Inflammatory macrophage treated with lipopolysaccharide for 1 hour (primary cell): ENCODE results near the gene GARIN5A.
"Not testable (repeated sequence)": the region's sequence is repeated elsewhere in the genome, so short reads cannot be mapped to it uniquely, and the experiment has no call there.

Experiments
- DNase-seq, 2 donors: peaks; one replicate each; pipeline ENCODE4 v3.0.0-alpha.2; 2020 to 2022

The GARIN5A gene

DNA sequence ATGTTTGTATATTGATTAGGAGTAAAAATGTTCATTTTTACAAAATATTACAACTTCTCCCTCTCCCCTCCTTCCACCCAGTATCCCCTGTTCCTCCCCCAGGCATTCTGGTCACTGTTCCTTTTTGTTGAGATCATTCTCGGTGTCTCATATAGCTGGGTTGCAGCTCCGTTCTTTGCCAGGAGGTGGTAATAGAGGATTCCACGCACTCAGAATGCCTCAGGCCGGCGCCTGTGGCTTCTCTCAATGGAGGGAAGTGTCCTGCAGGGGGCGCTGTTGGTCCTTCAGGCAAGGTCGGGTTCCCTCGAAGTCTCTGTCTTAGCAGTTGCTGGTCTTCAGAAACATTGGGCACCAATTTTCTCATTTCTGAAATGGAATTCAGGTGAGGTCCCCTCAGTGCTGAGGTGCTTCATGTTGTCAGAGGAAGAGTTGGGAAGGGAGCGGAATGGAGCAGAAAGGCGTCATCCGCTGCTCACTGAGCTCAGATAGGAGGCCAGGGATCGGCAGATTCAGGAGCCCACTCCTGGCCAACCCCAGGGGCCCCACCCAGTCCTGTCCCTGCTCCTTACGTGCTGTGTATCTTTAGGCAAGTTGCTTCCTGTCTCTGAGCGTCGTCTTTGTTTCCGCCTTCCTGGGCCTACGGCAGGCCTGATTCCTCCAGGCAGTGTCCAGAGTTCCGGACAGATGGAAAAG lies 10.3 kb upstream of the GARIN5A start:
- DNase-seq, result peak; percentile 23 to 50

DNA sequence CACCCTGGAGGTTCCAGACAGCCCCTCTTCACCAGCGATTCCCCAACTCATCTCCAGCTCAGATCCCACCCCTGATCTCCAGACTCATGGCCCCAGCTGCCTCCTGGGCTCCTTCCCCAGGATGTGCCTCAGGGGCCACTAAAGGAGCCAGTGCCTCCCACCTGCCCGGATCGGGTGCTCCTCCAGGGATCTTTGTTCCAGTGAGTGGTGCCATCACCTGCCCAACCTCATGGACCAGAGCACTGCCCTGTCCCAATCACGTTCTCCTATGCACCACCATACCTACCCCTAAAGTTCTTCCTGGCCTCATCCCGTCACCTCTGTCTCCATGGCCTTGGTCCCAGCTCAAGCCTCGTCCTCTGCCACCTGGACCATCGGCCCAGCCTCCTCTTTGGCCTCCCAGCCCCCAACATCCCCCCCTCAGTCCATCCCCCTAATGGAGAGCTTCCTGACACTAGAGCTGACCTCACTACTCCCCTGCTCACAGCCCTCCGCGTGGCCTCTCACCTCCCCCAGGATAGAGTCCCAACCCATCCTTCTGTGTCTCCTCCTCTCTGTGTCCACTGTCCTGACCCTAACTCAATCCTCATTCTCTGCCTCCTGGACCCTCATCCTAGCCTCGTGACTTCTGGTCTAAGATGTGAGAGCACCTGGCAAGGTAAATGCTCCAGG lies 8.8 kb upstream of the GARIN5A start:
- no peak for DNase-seq

DNA sequence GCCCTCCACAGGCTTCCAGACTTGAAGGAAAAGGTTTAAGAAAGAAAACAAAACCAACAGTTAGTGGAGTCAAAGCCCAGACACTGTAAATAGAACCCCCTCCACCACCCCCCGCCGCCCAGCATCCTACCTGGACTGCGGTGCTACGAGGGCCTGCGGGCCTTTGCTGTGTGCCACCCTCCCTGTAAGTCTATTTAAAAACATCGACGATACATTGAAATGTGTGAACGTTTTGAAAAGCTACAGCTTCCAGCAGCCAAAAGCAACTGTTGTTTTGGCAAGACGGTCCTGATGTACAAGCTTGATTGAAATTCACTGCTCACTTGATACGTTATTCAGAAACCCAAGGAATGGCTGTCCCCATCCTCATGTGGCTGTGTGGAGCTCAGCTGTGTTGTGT lies 6.3 kb upstream of the GARIN5A start:
- no peak for DNase-seq

DNA sequence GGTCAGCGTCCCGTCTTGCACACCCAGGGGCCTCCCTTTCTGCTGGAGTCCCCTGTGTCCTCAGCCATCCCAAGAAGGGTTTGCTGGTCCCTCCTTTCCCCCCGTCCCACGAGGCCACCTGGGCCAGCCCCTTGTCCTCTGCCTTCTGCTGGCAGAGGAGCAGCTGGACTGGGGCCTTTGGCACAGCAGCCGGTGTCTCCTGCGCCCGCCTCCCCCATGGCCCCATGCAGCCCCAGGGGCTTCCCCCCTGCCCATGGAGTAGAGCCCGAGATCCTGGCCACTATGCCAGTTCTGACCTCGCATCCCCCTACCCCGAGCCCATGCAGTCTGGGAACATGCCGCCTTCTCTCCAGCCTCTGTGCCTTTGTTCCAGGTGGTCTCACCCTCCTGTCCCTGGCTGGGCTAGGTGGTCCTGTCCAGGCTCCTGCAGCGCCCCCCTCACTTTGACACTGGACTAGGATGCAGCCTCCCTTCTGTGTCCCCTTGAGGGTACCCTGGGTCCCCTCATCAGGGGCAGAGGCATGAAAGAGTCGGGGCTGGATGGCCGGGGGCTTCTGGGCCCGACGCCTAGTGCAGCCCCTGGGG lies 5.7 kb upstream of the GARIN5A start:
- DNase-seq, result no peak

DNA sequence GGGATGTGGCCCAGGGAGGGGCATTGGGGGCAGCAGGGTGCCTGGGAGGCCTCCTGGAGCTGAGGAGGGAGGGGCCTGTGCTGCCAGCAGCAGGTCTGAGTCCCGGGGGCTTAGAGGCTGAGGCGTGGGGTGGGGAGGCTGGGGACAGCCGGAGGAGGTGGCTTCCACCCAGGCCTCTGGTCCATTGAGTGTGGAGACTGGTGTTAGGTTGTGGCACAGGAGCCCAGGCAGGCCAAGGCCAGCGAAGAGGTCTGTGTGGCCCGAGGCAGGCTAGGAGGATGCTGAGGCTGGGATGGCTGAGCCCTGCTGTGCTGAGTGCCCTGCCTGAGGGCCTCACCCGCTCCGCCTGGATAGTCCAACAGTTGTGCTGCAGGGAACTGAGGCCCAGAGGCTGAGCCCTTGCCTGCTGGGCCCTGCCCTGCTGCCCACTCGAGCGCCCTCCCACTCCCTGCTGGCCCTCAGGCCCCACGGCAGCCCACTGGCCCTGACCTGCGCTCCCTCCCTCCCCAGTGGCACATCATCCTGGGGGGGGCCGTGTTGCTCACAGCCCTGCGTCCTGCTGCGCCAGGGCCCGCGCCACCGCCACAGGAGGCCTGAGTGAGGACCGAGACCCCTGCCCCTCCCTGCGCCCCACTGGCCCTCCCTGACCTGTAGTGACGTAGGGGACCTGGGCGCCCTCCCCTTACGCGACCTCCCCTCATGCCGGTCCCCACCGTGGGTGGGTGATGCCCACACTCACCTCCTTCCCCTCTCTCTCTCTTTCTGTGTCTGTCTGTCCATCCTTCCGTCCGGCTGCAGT lies 4.9 kb upstream of the GARIN5A start:
- no peak for DNase-seq

DNA sequence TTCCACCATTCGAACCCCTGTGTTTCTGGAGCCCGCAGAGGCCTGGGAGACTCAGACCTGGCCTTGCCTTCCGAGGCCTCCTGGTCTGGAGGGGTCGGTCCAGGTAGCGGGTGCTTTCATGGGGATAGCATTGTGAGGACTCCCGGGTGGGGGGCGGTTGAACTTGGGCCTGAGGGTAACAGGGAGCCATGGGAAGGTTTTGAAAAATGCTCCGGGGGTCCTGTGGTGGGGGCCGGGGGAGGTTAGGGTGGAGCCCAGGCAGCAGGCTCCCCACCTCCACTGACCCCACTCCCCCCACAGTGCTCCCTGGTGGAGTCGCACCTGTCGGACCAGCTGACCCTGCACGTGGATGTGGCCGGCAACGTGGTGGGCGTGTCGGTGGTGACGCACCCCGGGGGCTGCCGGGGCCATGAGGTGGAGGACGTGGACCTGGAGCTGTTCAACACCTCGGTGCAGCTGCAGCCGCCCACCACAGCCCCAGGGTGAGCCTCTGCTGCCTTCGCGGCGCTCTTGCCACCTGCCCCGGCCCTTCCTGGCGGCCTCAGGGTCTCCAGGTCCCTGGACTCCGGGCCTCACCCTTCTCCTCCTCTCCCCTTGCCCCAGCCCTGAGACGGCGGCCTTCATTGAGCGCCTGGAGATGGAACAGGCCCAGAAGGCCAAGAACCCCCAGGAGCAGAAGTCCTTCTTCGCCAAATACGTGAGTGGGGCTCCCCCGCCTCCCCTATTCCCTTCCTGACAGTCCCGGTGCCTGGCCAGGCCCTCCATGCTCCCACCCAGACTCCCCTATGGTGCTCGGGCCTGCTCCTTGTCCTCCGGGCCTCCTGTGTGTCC lies 3.8 kb upstream of the GARIN5A start:
- DNase-seq, result no peak

DNA sequence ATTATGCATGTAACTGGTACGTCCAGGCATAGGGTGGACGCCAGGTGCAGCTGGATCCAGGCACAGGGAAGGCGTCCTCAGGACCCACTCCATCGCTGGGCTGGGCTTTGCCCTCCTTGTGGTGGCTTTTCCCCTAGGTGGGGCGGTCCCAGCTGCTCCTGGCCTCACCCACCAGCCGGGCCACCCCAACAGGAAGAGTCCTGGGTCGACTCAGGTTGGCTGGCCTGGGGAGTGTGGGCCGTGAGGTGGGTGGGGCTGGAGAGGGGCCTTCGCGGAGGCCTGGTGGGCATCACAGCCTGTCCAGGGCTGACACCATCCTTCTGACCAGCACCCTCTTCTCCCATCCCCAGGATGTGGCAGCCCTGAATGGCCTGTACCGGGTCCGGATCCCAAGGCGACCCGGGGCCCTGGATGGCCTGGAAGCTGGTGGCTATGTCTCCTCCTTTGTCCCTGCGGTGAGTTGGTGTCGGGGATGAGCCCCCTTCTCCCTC lies 3.2 kb upstream of the GARIN5A start:
- DNase-seq, result no peak

DNA sequence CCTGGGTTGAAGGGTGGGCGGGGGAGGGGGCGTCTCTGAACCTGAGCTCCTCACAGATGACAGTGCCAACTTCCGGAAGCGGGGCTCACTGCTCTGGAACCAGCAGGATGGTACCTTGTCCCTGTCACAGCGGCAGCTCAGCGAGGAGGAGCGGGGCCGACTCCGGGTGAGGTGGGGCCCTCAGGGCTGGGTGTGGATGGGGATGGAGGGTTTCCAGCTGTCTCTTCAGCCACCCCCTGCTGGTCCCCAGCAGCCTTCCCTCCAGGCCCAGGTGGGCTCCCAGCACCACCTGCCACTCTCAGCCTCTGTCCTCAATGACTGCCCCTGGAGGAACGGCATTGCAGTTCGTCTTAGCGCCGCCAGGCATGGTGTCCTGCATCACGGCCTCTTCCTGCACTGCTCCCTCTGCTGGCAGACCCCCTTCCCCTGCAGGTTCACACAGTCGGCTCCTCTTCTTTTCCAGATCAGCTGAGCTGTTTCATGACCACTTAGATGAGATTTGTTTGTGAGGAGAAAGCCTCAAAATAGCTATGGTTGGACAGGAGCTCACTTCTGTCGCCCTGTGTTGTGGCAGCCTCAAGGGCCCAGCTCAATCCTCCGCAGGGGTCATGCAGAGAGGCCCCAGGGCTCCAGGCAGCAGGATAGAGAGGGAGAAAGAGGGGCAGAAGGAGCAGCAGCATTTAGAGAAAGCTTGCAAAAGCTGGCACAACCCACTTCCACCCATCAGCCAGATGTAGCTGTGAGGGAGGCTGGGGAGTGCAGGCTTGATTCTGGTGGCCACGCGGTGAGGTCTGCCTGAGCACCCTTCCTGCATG lies 2.5 kb upstream of the GARIN5A start:
- peak in 1 of 2 donors; percentile 11 for DNase-seq

DNA sequence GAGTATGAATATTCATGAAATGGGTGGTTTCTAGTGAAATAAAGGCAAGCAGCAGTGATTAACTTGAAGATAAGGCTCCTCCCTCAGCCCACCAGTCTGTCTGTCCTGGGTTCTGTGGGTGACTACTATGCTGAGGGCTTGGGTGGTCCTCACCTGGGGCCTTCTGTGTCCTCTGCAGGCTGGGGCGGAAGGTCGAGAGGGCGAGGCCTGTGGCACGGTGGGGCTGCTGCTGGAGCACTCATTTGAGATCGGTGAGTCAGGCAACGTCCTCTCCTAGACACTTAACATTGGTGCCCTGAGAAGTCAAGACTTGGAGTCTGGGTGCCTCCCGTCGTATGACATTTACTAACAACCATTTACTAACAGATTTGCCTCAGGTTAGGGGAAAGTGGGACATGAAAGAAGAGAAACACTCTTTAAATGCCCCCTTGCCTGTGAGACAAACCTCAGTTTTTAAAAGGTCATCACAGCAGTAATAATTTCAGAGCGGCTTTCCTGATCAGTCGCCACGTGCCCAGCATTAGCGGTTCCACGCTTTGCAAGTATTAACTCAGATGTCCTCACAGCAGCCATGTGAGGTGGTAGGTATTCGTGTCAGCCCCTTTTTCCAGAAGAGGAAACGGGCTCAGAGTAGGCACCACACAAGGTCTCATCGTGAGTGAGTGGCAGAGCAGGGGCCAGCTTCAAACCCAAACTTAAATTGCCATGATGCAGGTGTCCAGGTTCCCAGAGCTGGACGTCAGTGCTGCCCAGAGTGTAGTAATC lies 1.3 kb upstream of the GARIN5A start:
- DNase-seq, result no peak

DNA sequence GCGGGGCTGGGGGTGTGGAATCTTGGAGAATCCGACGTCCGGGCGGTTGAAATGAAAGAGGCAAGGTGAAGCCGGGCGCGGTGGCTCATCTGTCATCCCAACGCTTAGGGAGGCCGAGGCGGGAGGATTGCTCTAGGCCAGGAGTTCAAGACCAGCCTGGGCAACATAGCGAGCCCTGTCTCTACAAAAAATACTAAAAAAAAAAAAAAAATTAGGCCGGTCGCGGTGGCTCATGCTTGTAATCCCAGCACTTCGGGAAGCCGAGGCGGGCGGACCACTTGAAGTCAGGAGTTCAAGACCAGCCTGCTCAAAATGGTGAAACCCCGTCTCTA lies 225 bp upstream of the GARIN5A start:
- DNase-seq, result no peak

DNA sequence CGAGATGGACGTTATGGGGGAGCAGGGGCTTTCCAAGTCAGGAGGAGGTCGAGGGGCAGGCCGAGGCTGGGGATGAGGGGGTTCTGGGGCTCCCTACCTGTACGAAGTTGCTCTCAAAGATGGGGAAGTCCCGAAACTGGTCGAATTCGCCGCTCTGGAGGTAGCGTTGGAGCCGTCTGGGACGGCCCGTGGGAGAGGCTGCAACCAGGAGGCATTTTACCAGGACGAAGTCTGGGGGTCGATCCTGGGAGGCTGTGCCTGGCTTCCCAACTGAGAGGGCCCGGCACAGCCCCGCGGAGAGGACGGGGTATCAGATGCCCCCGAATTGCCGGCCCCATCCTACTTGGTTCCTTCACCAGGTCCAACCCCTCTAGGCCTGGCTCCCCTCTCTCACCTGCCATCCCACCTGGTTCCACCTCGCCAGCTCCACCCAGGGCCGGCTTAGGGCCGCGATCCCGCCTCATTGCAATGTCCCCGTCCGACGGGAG lies 868 bp downstream of the GARIN5A start:
- no peak for DNase-seq

DNA sequence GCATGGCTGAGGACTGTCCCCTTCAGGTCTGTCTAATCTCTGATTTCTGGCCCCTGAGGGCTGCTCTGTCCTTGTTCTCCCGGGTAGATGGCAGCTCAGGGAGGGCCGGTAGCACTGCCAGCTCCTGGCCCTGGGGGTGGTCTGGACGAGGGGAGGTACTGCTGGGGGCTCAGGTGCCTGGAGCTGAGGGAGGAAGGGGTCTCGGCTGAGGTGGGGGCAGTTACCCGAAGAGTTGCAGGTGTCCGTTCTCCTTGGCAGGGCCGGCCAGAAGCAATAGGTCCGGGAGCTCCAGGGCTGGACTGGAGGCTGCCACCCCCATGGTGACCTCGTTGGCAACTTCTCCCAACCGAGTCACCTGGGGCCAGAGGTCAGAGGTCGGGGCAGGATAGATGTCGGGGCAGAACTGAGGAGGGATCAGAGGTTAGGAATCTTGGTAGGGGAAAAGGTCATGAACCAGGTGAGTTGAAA lies 1.5 kb downstream of the GARIN5A start:
- no peak for DNase-seq

DNA sequence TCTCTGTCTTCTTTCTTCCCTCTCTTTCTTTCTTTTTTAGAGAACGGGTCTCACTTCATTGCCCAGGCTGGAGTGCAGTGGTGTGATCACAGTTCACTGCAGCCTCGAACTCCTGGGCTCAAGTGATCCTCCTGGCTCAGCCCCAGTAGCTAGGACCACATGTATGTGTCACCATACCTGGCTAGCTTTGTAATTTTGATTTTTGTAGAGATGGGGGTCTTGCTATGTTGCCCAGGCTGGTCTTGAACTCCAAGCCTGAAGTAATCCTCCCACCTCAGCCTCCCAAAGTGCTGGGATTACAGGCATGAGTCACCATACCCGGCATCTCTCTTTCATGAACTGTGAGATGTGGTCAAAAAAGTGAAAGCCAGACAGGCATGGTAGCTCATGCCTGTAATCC lies 3.3 kb downstream of the GARIN5A start:
- not testable (repeated sequence) for DNase-seq

DNA sequence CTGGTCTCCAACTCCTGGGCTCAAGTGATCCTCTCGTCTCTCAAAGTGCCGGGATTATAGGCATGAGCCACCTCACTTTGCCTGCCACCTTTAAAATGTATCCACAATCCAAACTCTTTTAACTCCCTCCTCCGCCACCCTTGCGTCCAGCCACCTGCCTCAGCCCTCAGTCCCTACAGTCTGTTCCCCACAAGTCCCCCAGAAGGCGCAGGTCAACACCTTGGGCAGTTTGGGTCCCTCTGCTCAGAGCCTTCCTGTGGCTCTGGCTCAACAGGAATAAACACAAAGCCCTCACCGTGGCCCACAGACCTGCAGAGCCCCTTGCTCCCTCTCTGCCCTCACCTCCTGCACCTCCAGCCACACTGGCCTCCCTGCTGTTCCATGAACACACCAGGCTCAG lies 7.8 kb downstream of the GARIN5A start:
- no peak for DNase-seq

DNA sequence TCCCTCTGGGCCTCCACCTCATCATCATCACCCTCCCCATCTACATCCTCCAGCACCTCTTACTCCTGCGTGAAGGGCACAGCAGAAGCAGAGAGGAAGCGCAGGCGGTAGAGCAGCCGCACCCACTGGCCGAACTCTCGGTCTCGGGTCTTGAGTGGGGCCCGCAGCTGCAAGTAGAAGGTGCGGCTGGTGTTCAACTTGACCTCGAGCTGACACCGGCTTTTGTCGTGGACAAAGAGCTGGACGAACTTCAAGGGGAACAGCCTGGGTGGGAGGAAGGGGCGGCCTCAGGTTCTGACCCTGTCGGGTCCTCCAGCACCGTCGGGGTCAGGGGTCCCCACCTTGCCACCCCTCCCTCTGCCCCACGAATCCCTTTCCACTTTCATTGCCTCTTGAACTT lies 9.1 kb downstream of the GARIN5A start:
- DNase-seq, result no peak

DNA sequence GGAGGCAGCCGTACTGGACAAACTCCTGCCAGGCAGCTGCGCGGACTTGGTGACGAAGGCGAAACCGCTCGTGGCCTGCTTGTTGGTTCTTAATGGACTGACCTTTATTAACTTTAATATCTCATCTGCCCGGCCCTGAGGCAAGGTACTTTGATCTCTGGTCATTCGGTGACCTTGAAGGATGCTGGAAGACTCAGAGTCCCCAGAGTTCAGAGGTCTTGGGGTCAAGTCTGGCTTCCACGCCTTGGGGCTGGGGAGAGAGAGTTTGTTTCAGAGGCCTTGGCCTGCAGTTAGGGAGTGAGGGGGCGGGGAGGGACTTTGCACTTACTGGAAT lies 10.0 kb downstream of the GARIN5A start:
- DNase-seq, result no peak

DNA sequence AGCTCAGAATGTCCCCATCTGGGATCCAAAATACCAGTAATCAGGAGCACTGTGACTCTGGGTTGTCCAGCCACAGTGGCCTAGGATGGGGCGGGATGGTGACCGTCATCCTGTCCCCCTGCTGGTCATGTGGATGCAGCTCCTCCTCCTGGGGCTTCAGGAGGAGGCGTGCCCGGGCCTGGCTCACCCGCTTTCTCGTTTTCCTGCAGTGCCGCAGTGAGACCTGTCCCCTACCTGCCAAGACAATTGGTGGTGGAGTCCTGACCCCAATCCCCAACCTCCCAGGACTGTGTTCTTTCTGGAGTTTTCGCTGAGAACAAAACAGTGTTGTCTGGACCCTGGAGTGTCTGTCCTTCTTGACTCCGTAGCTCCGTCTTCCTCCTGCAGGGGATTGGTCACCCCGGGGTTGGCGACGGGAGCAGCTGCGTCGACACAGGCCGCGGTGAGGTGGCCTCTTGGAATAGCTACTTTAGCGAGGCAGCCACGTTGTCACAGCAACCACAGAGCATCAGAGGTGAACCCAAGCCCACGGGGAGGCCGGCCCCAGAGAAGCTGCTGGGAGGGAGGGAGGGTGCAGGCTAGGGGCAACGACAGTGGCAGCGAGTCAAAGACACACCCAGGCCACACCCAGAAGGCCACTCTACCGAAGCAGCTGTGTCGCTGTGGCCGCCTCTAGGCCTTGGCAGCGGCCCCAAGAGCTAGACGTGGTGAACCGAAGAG lies 10.5 kb downstream of the GARIN5A start:
- no peak for DNase-seq

DNA sequence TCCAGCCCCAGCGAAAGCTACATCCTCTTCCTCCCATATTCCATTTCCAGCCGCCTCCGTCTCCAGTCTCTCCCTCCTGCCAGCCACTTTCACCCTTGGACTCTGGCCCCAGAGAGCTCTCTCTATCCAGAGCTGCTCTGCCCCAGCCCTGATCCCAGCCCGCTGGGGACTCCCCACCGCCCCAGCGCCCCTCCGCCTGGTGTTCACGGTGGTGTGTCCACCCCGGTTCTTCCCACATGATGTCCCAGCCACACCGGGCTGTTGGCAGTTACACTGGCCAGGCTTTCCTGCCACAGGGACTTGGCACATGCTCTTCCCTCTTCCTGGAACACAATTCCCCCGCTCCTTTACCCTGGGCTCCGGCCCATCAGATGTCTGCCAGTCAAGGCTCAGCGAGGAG lies 11.6 kb downstream of the GARIN5A start:
- DNase-seq, result no peak

DNA sequence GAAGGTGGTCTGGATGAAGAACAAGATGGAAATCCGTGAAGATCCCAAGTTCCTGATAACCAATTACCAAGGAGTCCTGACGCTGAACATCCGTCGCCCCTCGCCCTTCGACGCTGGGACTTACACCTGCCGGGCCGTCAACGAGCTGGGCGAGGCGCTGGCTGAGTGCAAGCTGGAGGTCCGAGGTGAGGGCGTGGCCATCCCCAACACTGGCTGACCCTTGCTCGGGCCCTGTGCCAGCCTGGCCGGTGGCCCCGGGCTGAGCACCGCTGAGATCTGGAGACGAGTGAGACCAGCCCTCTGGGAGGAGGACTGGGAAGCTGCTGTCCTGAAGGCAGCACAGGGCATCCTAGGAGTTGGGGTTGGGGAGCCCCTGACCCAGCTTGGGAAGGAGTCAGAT lies 12.3 kb downstream of the GARIN5A start:
- DNase-seq, result no peak

DNA sequence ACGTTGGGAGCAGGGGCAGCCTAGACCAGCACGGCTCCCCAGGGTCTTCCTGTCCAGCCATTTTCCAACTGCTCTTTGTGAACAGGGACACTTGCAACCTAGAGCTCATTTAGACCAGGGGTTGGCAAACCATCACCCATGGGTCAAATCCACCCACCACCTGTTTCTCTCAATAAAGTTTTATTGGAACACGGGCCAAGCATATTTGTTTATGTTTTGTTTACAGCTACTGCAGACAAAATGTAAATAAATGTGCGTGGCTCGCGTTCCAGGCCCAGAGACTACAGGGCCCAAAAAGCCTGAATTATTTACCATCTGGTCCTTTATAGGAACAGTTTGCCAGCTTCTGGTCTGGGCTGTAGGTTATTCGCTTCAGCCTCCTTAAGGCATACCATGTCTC lies 13.7 kb downstream of the GARIN5A start:
- no peak for DNase-seq
